ENCODE results near the gene LMAN1L. TPM values are rescaled to one million over a fixed set of nuclear protein-coding genes. Genes with fewer than 3 reads are reported as not detected.

The LMAN1L gene
- total RNA-seq, 1 experiment from 2014 or later = not detected

GRCh38 chr15:74822233-74822632 lies 9.6 kb downstream of the LMAN1L start:
- no peak overlapping the region for H2BK20ac ChIP-seq (ENCODE audit: low read depth, low read length, poor library complexity, severe bottlenecking)
- H3T11ph ChIP-seq (ENCODE audit: low read length) = no peak overlapping the region
- no peak overlapping the region for H2AFZ ChIP-seq (ENCODE audit: low read length)
- no peak overlapping the region for H3K18ac ChIP-seq (ENCODE audit: insufficient read length, low read depth, low read length)
- H3K56ac ChIP-seq (ENCODE audit: insufficient read length, low read depth, low read length) = no peak overlapping the region
- no peak overlapping the region; a peak in 1 of 5 replicates for H3K4me3 Mint-ChIP-seq
- no peak overlapping the region for H3K27ac ChIP-seq (ENCODE audit: insufficient read length, low read depth, low read length)
- no peaks in the 10 kb centered on the region for H3K9me3 ChIP-seq (ENCODE audit: control insufficient read depth, low read depth, low read length)
- H3K4me1 Mint-ChIP-seq = peaks cover 15 to 49% of the 10 kb centered on the region in 2 experiments
- H3K79me1 ChIP-seq (ENCODE audit: insufficient read depth, low read depth, low read length, poor library complexity, severe bottlenecking) = no peaks in the 10 kb centered on the region
- H2BK12ac ChIP-seq (ENCODE audit: insufficient read length, low read depth, low read length) = no peak overlapping the region
- no peak overlapping the region for H3K4me2 ChIP-seq (ENCODE audit: insufficient read depth, insufficient read length, low read length)
- DNase-seq = no peak
- H3K14ac ChIP-seq (ENCODE audit: insufficient read depth, low read length) = no peak overlapping the region
- no peak overlapping the region for H3K27ac Mint-ChIP-seq
- no peak for TF ChIP-seq CTCF (conservative IDR thresholded peaks at IDR 0.05)
- no peak overlapping the region for H3K9ac ChIP-seq (ENCODE audit: extremely low read depth, insufficient read length, low read length)
- peaks cover 46% of the 10 kb centered on the region for H3K27me3 Mint-ChIP-seq (ENCODE audit: low read depth)
- H3K4me1 ChIP-seq (ENCODE audit: insufficient read depth, low read length) = no peaks in the 10 kb centered on the region
- no peak overlapping the region for H4K91ac ChIP-seq (ENCODE audit: insufficient read length, low read depth, low read length)
- no peak overlapping the region for H2BK5ac ChIP-seq (ENCODE audit: insufficient read length, low read length)
- no CpG with 5 or more reads among the region's 4 CpGs for WGBS (ENCODE audit: extremely low coverage, insufficient read length, low lambda C conversion rate)
- no peaks in the 10 kb centered on the region for H3K79me2 ChIP-seq (ENCODE audit: insufficient read depth, low read length)
- no peak overlapping the region for H3K23ac ChIP-seq (ENCODE audit: insufficient read length, low read depth, low read length)
- no peaks in the 10 kb centered on the region for H4K20me1 ChIP-seq (ENCODE audit: control insufficient read depth, insufficient read depth, insufficient read length)
- no peak overlapping the region for H4K8ac ChIP-seq (replicated peaks; ENCODE audit: insufficient read length, low read depth, low read length)
- H2BK120ac ChIP-seq (ENCODE audit: low read depth, low read length, poor library complexity, severe bottlenecking) = no peak overlapping the region
- no peaks in the 10 kb centered on the region for H3K36me3 Mint-ChIP-seq (ENCODE audit: insufficient read depth in 1 of 3, low read depth in 3 of 3)
- no peak overlapping the region for H2AK5ac ChIP-seq (ENCODE audit: insufficient read length, low read length)
- no peaks in the 10 kb centered on the region for H3K23me2 ChIP-seq (ENCODE audit: insufficient read length, low read depth, low read length, poor library complexity, severe bottlenecking)
- peaks cover 7% of the 10 kb centered on the region; the same call in 1 of the 2 replicates for H3K27me3 ChIP-seq (ENCODE audit: insufficient read depth, low read length)
- H2BK15ac ChIP-seq (ENCODE audit: low read depth, low read length) = no peak overlapping the region
- no peak overlapping the region for H4K5ac ChIP-seq (ENCODE audit: insufficient read length, low read depth, low read length)
- H3K9me3 Mint-ChIP-seq = no peaks in the 10 kb centered on the region; a peak in 1 of 5 replicates
- H3K4ac ChIP-seq (ENCODE audit: low read depth, low read length) = no peak overlapping the region

Data from H9 (cell line).